Pancreas (tissue), 10 donors: ENCODE data around the gene C15orf39. TPM values are rescaled to one million over a fixed set of nuclear protein-coding genes. Genes with fewer than 3 reads are reported as not detected.

ENCODE experiments used
- ATAC-seq, 4 donors: fragments of 200-7000 bp; cut with Tn5 transposase; one replicate each; pipeline versions ENCODE4 v1.8.0 to v1.9.1; 2020; ENCODE audit warnings: mild to moderate bottlenecking in 4 of 4, moderate library complexity in 4 of 4
- DNase-seq, 6 donors: peaks; one replicate each; pipeline ENCODE4 v3.0.0-alpha.2; 2020
- FAIRE-seq: peaks from 2 replicates; lab custom pipeline; 2012; peaks lifted over from hg19 to GRCh38; lab: Jason Lieb, UNC
- H3K27ac ChIP-seq, 4 donors: fragments of 200-600 bp; sonication (generic); 1 replicate in 3 of 4; 2 replicates in 1 of 4; pipeline versions ENCODE4 v1.5.0 to v1.8.0; 2020
- H3K27me3 ChIP-seq, 4 donors: fragments of 200-600 bp; one replicate each; pipeline ENCODE4 v1.8.0; 2021
- H3K36me3 ChIP-seq, 3 donors: fragments of 200-600 bp; sonication (generic) in 1 of 3; one replicate each; pipeline versions ENCODE4 v1.5.0 to v1.8.0; 2020 to 2021
- H3K4me1 ChIP-seq, 3 donors: fragments of 200-600 bp; one replicate each; pipeline ENCODE4 v1.8.0; 2021
- H3K4me3 ChIP-seq, 4 donors: fragments of 200-600 bp; sonication (generic) in 2 of 4; one replicate each; pipeline versions ENCODE4 v1.5.0 to v1.8.0; 2020 to 2021
- H3K9me3 ChIP-seq, 4 donors: fragments of 200-600 bp; one replicate each; pipeline ENCODE4 v1.8.0; 2021
- CTCF ChIP-seq, 4 donors: fragments of 200-600 bp; sonication (generic) in 3 of 4; IDR thresholded peaks; one replicate each; pipeline versions ENCODE4 v1.5.0 to v1.8.0; 2021; ENCODE audit warnings: antibody characterized with exemption in 4 of 4
- whole genome bisulfite sequencing, 2 donors: extraction: QIAGEN DNeasy Blood & Tissue Kit; methylation state at CpG; one replicate each; pipeline ENCODE4 v1.1.7; 2013; 5-methylcytosine and 5-hydroxymethylcytosine counted together
- intact Hi-C, 3 donors: fragments of 100-400 bp; cut with DNase I; formaldehyde crosslinking; loops; one replicate each; pipeline versions ENCODE4 v1.11.1 to v1.14.2; 2022
- polyA plus RNA-seq, 2 donors: library from polyadenylated mRNA; stranded (reverse); fragments of 200-250 nt; gene quantifications; one replicate each; pipeline ENCODE4 v1.2.3, GENCODE V29; 2013
- total RNA-seq, 6 donors: library from RNA; stranded (reverse); fragmentation: NEBNext Ultra II Directional in 4 of 6; extraction: Animal tissue kit (Norgen Biotek cat#: 25700) in 4 of 6; gene quantifications; one replicate each; pipeline versions ENCODE4 v1.2.1 to v1.2.4, GENCODE V29; 2021 to 2023
- donor health status: healthy with polysubstance abuse.
- donor health status: DM: no; HTN: no; CAD: no; lungs with moderate emphysema.
- donor health status: DM: no; HTN: no; CAD: no.
- donor health status: control.
- donor health status: control.
- donor health status: Bipolar disorder and iron deficiency.
- donor health status: DM: yes; HTN: yes; CAD: no.
- donor health status: DM: no; HTN: no; CAD: no.
- donor health status: DM: no; HTN: no; CAD: no.
- donor health status: DM: yes; HTN: yes; CAD: no.

Gene C15orf39
- total RNA-seq, result 10 to 100 TPM in 4 of 6 donors, 1 to 10 TPM in 2; 8.2 to 27.4 (median 16.3) TPM
- 10 to 100 TPM in 1 of 2 donors, 1 to 10 TPM in 1; 7.9 to 11.1 TPM for polyA plus RNA-seq

- intact Hi-C loops, result loop anchor here in 2 of 3 donors (5.0 to 10.0 kb wide), 3 partner anchors 159 to 247 kb away; partner anchors contain the start of gene RPP25 (in 1 of the 2)
- Histone ChIP-seq H3K27ac (peak within 1 kb of the TSS; percentile 87 to 96 (median 92)), H3K4me1 (peaks cover 5 to 18% (median 16%) of the 10 kb centered on the region in 3 donors), H3K4me3 (peak within 1 kb of the TSS; percentile 90 to 99 (median 94)), H3K36me3 (peaks cover 0 to 9% (median 7%) of the 10 kb centered on the region in 3 donors), H3K9me3 (no peaks in the 10 kb centered on the region), H3K27me3 (no peaks in the 10 kb centered on the region)
- 0% methylated on average over 38 to 84 of the region's 84 CpGs for WGBS, 2 donors
- FAIRE-seq (no peak), DNase-seq (peak; percentile 71 to 90 (median 79)), ATAC-seq (peak; percentile 73 to 81 (median 77))
- TF ChIP-seq CTCF (IDR thresholded peaks at IDR 0.05), result peak; percentile 95 to 97 (median 96)
Observed at GRCh38 chr15:75201616-75202250, at the start of gene C15orf39. Gene C15orf39, plus strand, starts transcription at chr15:75201882. Its CDS starts 4,167 bp downstream, at chr15:75206049.

- TF ChIP-seq CTCF (IDR thresholded peaks at IDR 0.05), result no peak
- ATAC-seq, result no peak
- Histone ChIP-seq H3K4me3 (no peak overlapping the region), H3K36me3 (no peaks in the 10 kb centered on the region), H3K27me3 (no peaks in the 10 kb centered on the region), H3K4me1 (no peaks in the 10 kb centered on the region), H3K9me3 (no peaks in the 10 kb centered on the region), H3K27ac (no peak overlapping the region)
- intact Hi-C loops, result no loop called here
- no peak for FAIRE-seq
- WGBS, 2 donors, result 78 to 84% methylated on average over 2 of the region's 2 CpGs
- DNase-seq, result no peak
Observed at GRCh38 chr15:75152382-75153079, 49.2 kb upstream of the C15orf39 start.

- Histone ChIP-seq H3K27me3 (no peaks in the 10 kb centered on the region), H3K4me1 (no peaks in the 10 kb centered on the region), H3K27ac (no peak overlapping the region), H3K4me3 (no peak overlapping the region), H3K36me3 (no peaks in the 10 kb centered on the region), H3K9me3 (no peaks in the 10 kb centered on the region)
- ATAC-seq (peak in 1 of 4 donors; percentile 22), FAIRE-seq (no peak), DNase-seq (no peak)
- 67 to 71% methylated on average over 4 of the region's 4 CpGs for WGBS, 2 donors
- TF ChIP-seq CTCF (IDR thresholded peaks at IDR 0.05), result no peak
- intact Hi-C loops, result no loop called here
Observed at GRCh38 chr15:75153087-75153486, 48.6 kb upstream of the C15orf39 start.

- no peak for TF ChIP-seq CTCF (IDR thresholded peaks at IDR 0.05)
- ATAC-seq (peak in 1 of 4 donors; percentile 36), FAIRE-seq (no peak), DNase-seq (no peak)
- WGBS, 2 donors, result 74 to 84% methylated on average over 8 of the region's 8 CpGs
- no peak overlapping the region for H3K4me3 ChIP-seq
- no peaks in the 10 kb centered on the region for H3K4me1 ChIP-seq
- no peaks in the 10 kb centered on the region for H3K36me3 ChIP-seq
- no peaks in the 10 kb centered on the region for H3K9me3 ChIP-seq
- no peaks in the 10 kb centered on the region for H3K27me3 ChIP-seq
- intact Hi-C loops, result no loop called here
- H3K27ac ChIP-seq, result no peak overlapping the region
Observed at GRCh38 chr15:75153565-75154276, 48.0 kb upstream of the C15orf39 start.
